GM18520 (cell line): ENCODE measurements around the gene ESPNL.
"Not testable (repeated sequence)": the region's sequence is repeated elsewhere in the genome, so short reads cannot be mapped to it uniquely, and the experiment has no call there.

Source experiments
- ATAC-seq: cut with Tn5 transposase; IDR thresholded peaks from one replicate; pipeline ENCODE4 v1.9.1; 2021; ENCODE audit not compliant: unreplicated experiment

ESPNL gene

DNA sequence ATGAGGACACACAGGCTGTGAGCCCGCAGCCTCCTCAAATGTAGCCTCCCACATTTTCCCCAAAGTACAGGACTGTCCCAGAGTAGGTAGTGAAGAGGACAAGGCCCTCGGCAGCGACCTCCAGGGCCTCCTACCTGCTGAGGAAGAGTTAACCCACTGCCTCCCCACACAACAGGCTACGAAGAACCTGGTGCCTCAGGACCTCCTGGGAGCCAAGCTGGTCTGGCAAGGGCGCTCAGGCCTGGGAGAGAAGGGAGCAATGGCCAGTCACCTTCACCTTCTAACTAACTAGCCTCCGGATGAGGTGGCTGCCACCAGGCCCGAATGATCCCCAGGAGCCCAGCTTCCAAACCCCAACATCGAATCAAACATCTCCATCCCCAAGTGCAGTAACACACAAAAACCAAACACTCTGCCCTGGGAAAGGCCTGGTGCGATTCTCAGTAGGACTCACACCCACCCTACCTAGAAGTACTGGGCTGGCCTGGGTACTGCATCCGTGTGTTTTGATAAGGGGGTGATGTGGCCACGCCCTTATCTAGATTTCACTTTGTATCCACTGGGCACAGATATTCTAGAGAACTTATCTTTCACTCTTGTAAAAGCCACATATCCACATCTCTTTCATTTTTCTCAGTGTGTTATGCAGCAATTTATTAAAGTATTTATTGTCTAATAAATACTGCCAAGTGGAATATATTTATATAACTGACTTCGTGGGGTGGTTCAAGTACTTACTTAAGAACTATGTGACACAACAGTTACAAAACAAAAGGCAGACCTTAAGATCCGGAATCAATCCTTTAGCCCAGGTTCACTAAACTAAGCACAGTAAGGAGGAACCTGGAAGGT is 68.3 kb downstream of the ESPNL start:
- ATAC-seq, result no peak

DNA sequence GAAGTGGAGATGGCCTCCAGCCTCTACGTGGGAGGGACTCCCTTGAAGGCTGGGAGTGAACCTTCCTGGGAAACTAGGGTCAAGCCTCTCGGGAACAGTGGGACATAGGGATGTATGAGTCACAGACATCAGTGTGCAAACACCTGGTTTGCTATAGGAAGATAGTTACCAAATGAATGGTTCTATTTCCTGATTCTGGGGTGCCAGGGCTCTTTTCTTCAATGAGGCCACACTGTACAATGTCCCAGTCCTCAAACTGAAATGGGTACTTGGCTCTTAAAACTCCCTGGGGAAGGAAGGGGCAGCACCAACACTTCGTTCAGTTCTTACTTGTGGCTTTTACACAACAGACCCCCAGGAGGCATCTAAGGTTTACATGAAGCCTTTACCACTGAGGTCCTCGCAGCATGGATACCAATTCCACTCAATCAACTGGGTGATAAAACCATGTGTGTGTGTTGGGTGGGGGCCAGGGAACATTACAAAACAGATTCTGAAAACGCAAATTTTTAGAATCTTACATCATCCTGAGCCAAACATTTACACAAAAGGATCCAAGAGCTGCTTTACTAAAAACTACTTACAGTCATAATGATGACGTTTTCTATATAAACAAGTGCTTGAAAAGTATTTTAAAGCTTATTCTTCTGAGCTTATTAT is 69.0 kb downstream of the ESPNL start:
- no peak for ATAC-seq

DNA sequence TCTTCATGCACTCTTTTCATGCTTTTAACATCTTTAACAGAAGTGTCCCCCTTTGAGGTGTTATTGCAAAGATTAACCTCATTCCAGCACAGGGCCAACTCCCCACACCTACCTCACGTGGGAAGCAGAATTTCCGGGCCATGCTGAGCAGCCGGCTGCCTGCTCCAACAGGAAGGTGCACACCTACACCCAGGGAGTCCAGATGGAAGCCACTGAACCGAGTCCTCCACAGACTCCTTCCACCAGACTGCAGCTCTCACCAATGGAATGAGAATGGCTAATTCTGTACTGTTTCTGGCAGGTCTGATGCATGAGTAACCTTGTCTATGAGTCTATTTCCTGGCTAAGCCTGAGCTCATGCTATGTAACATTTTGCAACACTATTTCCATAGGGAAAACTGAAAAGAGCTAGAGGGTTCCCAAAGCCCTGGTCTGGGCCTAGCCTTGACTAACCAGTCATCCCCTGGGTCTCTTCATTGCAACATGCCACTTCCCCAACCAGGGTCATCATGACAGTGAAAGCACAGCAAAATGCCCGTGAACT is 69.6 kb downstream of the ESPNL start:
- ATAC-seq, result no peak

DNA sequence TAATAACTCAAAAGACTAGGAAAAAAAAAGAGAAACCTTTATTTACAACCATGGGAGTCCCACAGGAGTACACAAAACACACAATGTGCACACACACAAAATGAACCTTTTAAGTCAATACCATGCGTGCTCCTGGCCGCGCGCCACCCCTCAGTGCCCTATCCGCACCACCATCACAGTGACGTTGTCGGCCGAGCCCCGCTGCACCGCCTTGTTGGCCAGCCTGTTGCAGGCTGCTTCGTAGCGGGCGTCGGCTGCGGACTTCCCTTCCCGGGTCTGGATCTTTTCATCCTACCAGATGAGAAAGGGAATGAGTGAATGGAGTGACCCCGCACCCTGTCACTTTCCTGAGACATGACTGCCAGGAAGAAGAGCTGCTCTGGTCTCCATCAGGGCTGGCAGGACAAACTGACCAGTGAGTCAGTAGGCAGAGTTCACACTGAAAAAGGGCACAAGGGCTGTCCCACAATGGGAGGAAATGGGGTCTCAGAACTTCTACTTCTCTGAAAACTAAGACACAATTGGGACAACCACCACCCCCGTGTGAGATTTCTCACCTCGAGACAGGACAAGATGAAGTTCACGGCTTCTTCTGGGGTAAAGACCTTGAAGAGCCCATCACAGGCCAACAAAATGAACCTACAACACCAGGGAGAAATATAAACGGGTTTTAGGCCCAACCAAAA is 70.4 kb downstream of the ESPNL start:
- no peak for ATAC-seq

DNA sequence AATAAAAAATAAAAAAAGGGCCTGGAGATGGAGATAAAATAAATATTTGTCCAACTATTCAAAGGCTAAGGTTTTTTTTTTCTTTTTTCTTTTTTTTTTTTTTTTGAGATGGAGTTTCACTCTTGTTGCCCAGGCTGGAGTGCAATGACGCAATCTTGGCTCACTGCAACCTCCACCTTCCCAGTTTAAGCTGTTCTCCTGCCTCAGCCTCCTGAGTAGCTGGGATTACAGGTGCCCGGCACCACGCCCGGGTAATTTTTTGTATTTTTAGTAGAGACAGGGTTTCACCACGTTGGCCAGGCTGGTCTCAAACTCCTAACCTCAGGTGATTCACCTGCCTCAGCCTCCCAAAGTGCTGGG is 70.9 kb downstream of the ESPNL start:
- ATAC-seq, result not testable (repeated sequence)

DNA sequence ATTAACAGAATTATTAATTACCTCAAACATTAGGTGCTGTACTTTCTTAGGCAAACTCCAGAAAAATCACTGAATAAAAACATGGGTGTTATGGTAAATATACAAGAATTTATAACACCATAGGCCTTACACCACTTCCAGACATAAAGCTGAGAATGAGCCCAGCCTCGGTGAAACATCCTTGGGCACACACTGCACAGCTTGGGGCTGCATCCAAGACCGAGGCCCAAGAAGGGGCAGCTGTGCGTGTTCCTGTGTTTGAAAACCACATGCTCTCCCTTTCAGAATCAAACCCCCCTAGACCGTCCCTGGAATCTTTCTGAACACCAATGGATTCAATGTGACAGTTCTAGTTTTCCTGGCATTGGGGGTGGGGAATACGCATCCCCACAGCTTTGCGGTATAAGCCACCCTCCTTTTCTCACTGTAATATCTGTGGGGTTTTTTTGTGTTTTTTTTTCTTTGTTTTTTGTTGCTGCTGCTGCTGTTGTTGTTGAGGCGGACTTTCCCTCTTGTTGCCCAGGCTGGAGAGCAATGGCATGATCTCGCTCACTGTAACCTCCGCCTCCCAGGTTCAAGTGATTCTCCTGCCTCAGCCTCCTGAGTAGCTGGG is 71.5 kb downstream of the ESPNL start:
- no peak for ATAC-seq

DNA sequence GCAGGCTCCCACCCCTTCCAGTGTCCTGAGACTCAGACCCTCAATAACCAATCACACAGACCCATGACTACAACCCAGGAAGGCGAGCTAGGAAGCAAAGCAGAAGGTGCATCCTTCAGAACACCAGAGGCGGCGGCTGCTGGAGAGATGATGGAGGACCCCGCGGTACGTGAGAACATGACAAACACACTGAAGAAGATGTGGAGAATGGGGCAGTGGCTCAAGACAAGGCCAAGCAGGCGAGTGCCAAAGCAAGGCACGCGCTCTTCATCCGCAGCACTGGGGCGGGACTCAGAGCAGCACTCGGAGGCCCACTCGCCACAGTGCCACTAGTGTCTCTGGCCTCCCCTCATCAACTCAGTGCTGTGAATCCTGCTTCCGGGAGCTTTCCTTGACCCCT is 72.3 kb downstream of the ESPNL start:
- ATAC-seq, result no peak

DNA sequence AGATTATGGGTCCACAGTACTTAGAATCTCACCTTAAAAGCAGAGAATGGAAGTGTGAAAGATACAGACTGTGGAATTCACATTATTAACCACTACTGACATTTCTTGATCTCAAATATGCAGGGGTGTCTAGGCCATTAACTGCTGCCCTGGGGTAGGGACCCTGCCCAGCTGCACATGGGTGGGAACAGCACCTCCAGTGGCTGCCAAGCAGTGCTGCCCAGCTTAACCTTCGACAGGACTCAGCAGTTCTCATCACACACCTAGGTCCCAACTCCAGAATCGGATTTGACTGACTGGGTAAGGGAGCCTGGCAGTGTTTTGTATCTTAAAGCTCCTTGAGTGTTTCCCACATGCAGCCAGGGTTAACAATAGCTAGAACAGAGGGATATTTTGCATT is 73.6 kb downstream of the ESPNL start:
- no peak for ATAC-seq

DNA sequence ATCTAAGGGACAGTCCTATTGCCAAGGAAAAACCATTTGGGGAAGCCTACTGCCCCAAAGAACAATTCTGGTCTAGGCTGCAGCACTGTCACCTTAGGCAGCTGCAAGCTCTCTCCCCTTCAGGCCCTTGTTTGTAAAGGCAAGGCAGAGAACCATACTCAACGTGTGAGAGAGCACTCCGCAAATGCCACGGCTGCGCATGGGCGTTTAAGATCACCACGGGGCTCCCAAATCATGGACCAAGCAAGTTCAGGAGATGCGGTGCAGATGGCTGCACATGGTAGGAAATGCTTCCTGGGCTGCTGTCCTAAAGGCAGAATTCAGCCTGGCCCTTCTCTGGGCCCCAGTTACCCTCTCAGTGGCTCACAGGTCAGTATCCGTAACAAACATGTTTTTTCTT is 74.2 kb downstream of the ESPNL start:
- no peak for ATAC-seq

DNA sequence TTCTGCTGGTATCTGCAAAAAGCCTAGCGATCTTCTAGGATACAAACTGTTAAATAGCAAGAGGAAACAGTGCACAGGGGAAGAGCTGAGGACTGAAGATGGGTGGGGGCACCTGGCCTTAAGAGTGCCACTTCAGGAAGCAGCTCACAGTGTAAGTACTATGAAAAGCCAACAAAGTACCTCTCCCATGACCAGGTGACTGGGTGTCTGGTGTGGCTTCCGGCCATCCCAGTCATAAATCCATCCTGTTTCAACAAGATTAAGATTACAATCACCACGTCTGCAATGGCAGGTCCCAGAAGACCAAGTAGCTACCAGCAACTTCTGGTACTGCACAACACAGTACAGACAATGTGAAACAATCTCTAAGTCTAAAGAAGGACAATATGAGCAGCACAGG is 74.6 kb downstream of the ESPNL start:
- ATAC-seq, result no peak

DNA sequence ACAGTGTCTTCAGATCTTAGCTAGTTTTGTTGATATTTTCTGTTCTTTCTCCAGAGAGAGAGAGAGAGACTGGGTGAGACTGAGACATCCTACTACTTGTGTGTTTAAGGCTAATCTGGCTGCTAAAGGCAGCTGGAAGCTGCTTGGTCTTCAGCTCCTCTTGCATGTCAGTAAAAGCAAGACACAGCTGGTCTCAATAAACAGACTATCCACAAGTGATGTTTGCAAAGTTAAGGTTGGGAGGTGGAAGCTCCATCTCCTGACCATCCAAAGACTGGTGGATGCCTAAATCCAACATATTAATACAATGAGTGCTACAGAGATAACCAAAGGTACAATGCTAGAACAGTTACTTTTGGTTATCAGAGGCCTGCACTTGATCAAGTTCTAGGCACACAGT is 76.5 kb downstream of the ESPNL start:
- ATAC-seq, result no peak

DNA sequence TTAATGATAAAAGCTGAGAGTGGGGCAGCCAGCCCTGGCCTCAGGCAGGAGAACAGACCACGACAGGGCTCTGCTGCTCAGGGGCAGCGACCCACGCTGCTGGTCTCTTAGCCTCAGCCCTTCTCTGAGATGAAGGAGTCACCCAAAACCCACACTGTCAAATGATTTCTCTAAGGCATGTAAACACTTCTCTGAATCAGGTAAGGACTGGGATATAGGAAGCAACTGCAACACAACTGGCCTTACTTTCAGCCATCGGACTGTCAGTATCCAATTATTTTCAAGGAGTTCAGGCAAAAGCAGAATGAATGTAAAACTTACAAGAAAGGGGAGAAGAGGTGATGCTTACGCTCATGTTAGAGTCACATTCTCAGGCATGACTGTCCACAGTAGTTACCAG is 80.4 kb downstream of the ESPNL start:
- no peak for ATAC-seq

DNA sequence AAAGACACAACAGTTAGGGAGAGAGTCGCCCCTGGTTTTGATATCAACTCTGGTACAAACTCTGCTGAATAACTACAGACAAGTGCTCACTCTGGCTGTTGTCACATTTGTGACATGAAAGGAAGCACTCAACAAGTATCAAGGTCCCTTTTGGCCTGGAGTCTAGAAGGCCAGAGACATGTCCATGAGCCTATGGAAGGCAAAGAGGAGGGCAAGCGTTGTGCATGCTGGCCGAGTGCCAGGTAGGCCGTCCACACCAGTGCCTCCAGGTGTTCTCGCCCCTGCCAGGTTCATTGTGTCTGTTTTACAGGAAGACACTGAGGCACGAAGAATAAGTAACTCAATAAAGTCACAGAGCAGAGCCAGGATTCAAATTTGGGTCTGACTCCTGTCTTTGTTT is 82.2 kb downstream of the ESPNL start:
- no peak for ATAC-seq
